HG03457 (cell line): ENCODE measurements around the gene TICAM1.
"Not testable (repeated sequence)": the region's sequence is repeated elsewhere in the genome, so short reads cannot be mapped to it uniquely, and the experiment has no call there.

Source experiments
- ATAC-seq: cut with Tn5 transposase; IDR thresholded peaks from one replicate; pipeline ENCODE4 v1.9.1; 2021; ENCODE audit warnings: moderate number of reproducible peaks; ENCODE audit not compliant: unreplicated experiment

The TICAM1 gene

GRCh38 chr19:4831304-4831978, at the start of gene TICAM1:
Gene TICAM1 (minus strand): TSS chr19:4831712. CDS start chr19:4818377, 13,335 bp downstream.
- no peak for ATAC-seq

GRCh38 chr19:4879041-4879440, 47.5 kb upstream of the TICAM1 start:
- ATAC-seq: no peak

DNA sequence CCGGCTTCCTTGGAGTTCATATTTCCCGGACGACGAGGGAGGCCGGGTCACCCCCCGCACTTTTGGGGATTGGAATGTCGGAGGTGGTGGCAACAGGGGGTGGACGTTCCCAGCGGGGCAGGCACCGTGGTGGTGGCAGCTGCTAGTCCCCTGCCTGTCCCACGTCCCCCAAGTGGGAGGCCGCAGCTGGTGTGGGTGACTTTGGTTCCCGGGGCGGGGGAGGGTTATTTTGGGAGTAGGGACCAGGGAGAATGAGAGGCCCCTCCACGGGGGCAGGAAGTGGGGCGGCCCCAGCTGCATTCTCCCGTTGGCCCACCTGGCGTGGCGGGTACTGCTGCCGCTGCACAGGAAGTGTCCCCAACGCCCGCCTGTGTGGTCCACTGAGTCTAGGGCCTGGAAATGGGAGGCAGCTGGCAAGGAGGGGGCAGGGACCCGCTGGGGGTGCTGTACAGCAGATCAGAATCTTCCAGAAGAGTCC, 47.0 kb upstream of the TICAM1 start:
- no peak for ATAC-seq

- ATAC-seq: no peak
Observed at GRCh38 chr19:4877753-4878490, 46.4 kb upstream of the TICAM1 start.

- no peak for ATAC-seq
Observed at GRCh38 chr19:4873930-4874329, 42.4 kb upstream of the TICAM1 start.

GRCh38 chr19:4871711-4872110, 40.2 kb upstream of the TICAM1 start:
- ATAC-seq: no peak

DNA sequence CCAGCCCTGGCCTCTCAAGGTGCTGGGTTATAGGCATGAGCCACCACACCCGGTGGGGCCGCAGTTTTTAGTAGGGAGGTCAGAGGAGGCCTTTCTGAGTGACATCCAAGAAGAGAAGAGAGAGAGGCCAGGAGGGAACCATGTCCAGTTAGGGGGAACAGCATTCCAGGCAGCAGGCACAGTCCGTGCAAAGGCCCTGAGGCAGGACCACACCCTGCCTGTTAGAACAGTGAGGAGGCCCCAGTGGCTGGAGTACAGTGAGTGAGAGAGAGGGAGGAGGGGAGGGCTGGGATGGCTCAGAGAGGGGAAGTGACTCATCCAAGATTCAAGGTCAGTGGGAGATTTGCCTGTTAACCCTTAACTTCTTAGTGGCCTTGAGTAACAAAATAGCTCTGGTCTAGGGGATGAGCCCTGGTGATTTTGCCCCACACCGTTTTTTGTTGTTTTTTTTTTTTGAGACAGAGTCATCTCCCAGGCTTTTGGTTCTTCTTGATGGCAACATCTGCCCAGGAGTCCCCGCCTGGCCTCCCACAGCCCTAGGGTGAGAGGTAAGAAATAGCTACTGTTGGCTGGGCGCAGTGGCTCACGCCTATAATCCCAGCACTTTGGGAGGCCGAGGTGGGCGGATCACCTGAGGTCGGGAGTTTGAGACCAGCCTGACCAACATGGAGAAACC, 38.7 kb upstream of the TICAM1 start:
- ATAC-seq: no peak

DNA sequence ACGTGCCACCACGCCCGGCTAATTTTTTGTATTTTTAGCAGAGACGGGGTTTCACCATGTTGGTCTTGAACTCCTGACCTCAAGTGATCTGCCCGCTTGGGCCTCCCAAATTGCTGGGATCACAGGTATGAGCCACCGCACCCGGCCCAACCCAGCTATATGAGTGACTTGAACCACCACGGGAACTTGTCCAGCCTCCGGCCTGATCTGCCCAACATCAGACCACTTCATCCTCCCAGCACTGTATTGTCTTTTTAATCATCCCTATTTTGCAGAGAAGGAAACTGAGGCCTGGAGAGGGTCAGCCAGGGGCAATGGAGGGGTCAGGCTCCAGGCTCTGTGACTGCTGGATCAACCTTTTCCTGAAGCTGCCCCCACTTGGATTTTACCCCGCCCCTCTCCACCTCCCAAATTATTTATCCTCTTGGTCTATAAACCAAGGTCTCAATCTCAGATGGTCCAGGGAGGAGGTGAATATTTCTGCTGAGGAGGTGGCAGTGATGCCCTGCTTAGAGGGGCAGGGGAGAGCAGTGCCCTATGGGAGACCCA, 36.8 kb upstream of the TICAM1 start:
- no peak for ATAC-seq

DNA sequence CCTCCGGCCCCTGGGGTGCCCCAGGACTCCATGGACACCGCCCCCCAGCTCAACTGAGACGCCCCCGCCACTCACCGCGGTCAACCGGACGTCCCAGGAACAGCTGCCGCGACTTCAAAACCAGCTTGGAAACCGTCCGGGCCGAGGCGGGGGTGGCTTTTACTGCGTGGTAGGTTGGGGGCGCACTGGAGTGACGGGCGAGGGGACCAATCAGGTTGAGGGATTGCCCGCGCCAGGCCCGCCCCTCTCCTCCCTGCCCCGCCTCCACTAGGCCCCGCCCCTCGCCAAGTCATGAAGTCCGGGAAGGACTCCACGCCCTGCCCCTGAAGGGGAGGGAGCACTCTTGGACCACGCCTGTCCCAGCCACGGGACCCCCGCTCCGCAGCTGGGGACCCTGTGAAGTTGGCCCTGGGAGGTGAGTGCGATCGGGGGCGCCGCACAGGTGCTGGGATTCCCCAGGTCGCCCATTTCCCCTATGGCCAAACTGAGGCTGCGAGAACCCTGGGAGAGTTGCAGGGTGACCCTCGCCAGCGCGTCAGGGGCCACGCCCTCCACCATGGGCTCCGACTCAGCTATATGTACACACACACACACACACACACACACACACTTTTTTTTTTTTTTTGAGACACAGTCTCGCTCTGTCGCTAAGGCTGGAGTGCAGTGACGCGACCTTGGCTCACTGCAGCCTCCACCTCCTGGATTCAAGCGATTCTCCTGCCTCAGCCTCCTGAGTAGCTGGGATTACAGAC, 36.2 kb upstream of the TICAM1 start, which contains the start of gene PLIN3:
Gene PLIN3, minus strand, starts transcription at position 134 of the 752 bp plus-strand sequence. CDS start 6,273 bp downstream, outside the sequence.
- ATAC-seq: peak; percentile 60

DNA sequence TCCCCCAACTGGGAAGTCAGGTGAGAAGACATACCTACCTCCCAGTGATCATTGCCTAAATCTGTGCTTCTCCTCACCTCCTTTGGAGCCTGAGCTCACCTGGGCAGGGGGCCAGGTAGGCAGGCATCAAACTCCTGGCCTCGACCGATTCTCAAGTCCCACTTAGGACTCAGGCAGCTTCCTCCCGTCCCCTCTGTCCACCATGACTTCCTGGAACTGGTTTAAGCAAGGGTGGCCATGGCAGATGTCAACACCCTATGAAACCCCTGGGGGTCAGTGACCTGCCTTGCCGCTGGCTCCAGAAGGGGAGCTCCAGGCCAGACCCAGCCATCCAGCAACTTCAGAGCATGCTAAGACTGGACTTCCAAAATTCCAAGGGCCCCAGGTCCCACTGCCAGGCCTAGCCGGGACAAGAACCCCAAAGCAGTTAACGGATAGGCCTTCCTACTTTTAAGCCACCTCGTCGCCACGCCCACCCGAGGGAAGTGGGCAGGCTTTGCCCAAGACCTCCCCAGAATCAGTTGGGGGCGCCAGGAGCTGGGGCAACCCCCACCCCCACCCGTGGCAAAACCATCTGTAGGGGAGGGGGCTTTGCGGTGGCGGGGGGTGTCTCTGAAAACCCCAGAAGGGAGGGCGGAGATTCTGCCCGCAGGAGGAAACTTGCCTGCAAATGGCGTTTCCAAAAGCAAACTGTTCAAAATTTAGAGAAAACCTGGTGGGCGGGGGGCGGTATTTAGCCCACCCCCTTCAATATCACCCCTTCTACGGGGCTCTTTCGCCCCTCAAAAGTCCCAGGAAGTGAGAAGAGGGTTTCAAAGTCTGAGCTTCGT, 35.3 kb upstream of the TICAM1 start:
- ATAC-seq: no peak

GRCh38 chr19:4861147-4861546, 29.6 kb upstream of the TICAM1 start:
- ATAC-seq: no peak

GRCh38 chr19:4859697-4860096, 28.2 kb upstream of the TICAM1 start:
- ATAC-seq: no peak

- not testable (repeated sequence) for ATAC-seq
Observed at GRCh38 chr19:4856468-4856867, 25.0 kb upstream of the TICAM1 start.

GRCh38 chr19:4853506-4853905, 22.0 kb upstream of the TICAM1 start:
- ATAC-seq: not testable (repeated sequence)

DNA sequence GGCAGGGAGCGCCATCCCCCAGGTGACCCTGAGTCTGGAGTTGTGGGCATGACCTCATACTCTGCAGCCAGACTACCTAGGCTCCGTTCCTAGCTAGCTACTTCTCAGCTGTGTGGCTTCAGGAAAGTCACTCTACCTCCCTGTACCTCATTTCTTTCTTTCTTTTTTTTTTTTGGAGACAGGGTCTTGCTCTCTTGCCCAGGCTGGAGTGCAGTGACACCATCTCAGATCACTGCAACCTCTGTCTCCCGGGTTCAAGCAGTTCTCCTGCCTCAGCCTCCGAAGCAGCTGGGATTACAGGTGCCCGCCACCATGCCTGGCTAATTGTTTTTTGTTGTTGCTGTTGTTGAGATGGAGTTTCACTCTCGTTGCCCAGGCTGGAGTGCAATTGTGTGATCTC, 21.0 kb upstream of the TICAM1 start:
- no peak for ATAC-seq

DNA sequence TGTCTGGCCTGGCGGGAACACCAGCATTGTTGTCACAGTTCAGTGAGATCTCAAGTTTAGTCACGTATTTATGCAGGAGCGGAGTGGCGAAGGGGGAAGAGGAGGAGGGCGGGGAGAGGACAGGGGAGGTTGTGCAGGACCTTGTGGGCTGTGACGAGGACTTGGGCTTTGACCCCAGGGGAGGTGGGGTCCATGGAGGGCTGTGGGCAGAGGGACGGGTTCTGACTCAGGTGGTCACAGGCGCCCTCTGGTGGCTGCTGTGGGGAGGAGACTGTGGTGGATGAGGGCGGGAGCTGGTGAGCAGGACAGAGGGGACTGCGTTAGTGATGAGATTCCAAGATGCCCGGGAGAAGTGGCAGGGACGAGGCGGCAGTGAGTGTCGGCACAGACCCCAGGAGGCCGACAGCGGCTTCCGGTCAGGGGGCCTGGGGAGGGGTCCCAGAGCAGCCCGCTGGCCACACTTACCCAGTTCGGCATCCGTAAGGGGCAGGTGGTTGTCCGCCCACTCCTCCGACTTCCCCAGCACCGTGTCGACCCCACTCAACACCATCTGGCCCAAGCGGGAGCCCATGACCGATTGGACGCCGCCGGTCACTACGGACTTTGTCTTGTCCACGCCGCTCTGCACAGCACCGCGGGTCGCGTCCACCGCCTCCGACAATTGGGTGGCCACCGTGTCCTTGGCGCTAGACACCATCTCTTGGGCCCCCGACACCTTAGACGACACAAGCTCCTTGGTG, 20.2 kb upstream of the TICAM1 start:
- no peak for ATAC-seq

DNA sequence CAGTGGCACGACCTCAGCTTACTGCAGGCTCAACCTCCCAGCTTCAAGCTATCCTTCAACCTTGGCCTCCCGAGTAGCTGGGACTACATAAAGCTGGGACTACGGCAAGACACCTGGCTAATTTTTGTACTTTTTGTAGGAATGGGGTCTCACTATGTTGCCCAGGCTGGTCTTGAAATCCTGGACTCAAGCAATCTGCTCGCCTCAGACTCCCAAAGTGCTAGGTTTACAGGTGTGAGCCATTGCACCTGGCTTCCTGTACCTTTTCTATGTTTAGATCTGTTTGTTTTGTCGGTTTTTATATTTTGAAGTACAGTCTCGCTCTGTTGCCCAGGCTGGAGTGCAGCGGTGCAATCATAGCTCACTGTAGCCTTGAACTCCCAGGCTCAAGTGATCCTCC, 17.5 kb upstream of the TICAM1 start:
- no peak for ATAC-seq

DNA sequence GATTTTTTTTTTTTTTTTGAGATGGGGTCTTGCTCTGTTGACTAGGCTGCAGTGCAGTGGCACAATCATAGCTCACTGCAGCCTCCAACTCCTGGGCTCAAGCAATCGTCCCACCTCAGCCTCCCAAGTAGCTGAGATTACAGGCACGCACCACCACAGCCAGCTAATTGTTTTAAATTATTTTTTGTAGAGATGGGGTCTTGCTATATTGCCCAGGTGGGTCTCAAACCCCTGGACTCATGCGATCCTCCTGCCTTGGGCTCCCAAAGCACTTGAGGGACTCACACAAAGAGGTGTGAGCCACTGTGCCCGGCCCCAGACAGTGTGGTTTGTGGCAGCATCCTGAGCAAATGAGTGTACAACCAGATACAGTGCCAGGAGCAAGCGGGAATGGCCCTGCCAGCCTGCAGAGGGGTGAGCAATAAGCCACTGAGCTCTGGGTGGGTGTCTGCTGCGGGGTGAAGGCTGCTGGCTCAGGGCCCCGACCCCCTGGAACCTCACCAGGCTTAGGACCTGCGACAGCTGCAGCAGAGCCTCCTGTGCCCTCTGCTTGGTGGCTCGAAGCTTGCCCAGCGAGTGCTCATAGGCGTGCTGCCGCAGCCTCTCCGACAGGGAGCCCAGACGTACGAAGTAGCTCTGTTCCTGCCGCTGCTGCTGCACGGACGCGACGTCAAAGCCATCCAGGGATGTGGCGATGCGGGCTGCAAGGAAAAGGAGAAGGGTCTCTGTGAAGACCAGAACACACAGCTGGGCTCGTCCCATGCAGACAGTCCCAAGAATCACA, 15.9 kb upstream of the TICAM1 start:
- ATAC-seq: no peak
